Activated CD4-positive, alpha-beta memory T cell treated with anti-CD3 and anti-CD28 coated beads for 36 hours (primary cell): ENCODE results near the gene HECTD1. TPM values are rescaled to one million over a fixed set of nuclear protein-coding genes. Genes with fewer than 3 reads are reported as not detected.

Experiments used
- CTCF ChIA-PET: fragments of 350-600 bp; sonication (Branson Sonifier 250); formaldehyde crosslinking; loops from one replicate; lab custom pipeline; 2021; ENCODE audit warnings: antibody characterized with exemption, inconsistent platforms; lab: Charles Lee
- POLR2A ChIA-PET: fragments of 350-600 bp; sonication (Branson Sonifier 250); formaldehyde crosslinking; loops from one replicate; lab custom pipeline; 2021; ENCODE audit warnings: antibody characterized with exemption; lab: Charles Lee
- DNase-seq: peaks from one replicate; pipeline ENCODE4 v3.0.0-alpha.2; 2020
- H3K27ac Mint-ChIP-seq: one replicate; pipeline ENCODE4 v1.8.0; 2021; ENCODE audit warnings: mixed read lengths
- H3K27me3 Mint-ChIP-seq: one replicate; pipeline ENCODE4 v1.8.0; 2021; ENCODE audit warnings: mixed read lengths
- H3K36me3 Mint-ChIP-seq: one replicate; pipeline ENCODE4 v1.8.0; 2021; ENCODE audit warnings: mixed read lengths
- H3K4me1 Mint-ChIP-seq: one replicate; pipeline ENCODE4 v1.8.0; 2021; ENCODE audit warnings: low read depth, mixed read lengths
- H3K4me3 Mint-ChIP-seq: one replicate; pipeline ENCODE4 v1.8.0; 2021; ENCODE audit warnings: mild to moderate bottlenecking, mixed read lengths
- H3K9me3 Mint-ChIP-seq: one replicate; pipeline ENCODE4 v1.8.0; 2021; ENCODE audit warnings: mixed read lengths
- intact Hi-C: fragments of 100-400 bp; cut with micrococcal nuclease; formaldehyde crosslinking; loops from one replicate; pipeline ENCODE4 v1.15.1; 2023
- total RNA-seq, 2 experiments: library from RNA; stranded (reverse); gene quantifications; one replicate each; pipeline ENCODE4 v1.2.3, GENCODE V29; 2021

HECTD1 gene
- total RNA-seq, 2 experiments from 2014 or later = 84.9 to 88.1 TPM

DNA sequence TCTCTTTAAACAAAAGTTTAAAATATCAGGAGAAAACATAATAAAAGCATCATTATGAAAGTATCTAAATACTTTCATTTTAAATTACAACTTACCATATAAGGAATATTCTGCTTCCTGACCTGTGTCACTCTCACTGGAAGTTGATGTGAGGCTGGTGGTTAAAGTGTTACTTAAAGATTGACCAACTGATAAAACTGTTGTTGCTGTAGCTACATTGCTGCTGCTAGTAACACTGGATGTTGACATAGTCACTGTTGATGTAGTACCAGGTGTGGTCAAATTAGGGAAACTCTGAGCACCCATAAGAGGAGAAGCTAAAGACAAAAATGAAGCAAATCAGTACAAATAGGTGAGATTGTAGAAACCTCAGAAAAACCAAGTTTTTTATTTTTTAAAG lies 79.9 kb downstream of the HECTD1 start:
- H3K9me3 Mint-ChIP-seq = no peaks in the 10 kb centered on the region
- H3K4me1 Mint-ChIP-seq = peaks cover 33% of the 10 kb centered on the region
- no peak overlapping the region for H3K4me3 Mint-ChIP-seq
- no peaks in the 10 kb centered on the region for H3K27me3 Mint-ChIP-seq
- intact Hi-C loops = loop anchor here (1.0 to 10.0 kb wide), 4 partner anchors 65 to 227 kb away; partner anchors contain the start of genes AP4S1 and STRN3
- peaks cover 42% of the 10 kb centered on the region for H3K36me3 Mint-ChIP-seq
- ChIA-PET POLR2A (interaction anchor here (0.8 to 1.3 kb wide), 3 partner anchors 21 to 81 kb away, joined by 4 to 5 read pairs (median 4); no protein-coding TSS in a partner anchor), CTCF (interaction anchor here (0.7 to 1.5 kb wide), 2 partner anchors 80 to 148 kb away, joined by 3 to 6 read pairs; partner anchors contain the start of gene HECTD1)
- peak overlapping the region; percentile 55 for H3K27ac Mint-ChIP-seq
- peak; percentile 14 for DNase-seq

DNA sequence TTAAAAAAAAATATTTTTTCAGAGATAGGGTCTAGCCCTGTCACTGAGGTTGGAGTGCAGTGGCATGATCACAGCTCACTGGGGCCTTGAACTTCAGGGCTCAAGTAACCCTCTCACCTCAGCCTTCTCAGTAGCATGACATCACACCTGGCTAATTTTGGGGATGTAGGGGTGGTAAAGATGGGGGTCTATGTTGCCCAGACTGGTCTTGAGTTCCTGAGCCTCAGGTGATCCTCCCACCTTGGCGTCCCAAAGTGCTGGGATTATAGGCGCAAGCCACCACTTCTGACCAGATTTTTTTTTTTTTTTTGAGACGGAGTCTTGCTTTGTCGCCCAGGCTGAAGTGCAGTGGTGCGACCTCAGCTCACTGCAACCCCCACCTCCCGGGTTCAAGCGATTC lies 80.9 kb downstream of the HECTD1 start:
- Mint-ChIP-seq H3K9me3 (no peaks in the 10 kb centered on the region), H3K27ac (no peak overlapping the region), H3K27me3 (no peaks in the 10 kb centered on the region), H3K4me1 (peaks cover 33% of the 10 kb centered on the region), H3K36me3 (peaks cover 47% of the 10 kb centered on the region), H3K4me3 (no peak overlapping the region)
- ChIA-PET CTCF (no interaction called here), POLR2A (no interaction called here)
- intact Hi-C loops = loop anchor here (1.0 to 10.0 kb wide), 4 partner anchors 66 to 228 kb away; partner anchors contain the start of genes AP4S1 and STRN3
- DNase-seq = no peak

DNA sequence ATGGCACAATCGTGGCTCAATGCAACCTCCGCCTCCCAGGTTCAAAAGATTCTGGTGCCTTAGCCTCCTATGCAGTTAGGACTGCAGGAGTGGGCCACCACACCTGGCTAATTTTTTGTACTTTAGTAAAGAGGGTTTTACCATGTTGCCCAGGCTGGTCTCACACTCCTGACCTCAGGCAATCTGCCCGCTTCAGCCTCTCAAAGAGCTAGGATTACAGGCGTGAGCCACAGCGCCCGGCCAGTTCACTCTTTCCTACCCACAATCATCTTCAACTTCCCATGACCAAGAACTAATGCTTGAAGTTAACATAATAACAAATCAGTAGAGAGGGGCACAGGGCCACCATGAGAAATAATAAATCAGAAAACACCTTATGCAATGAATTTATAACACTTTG lies 82.4 kb downstream of the HECTD1 start:
- CTCF ChIA-PET = no interaction called here
- intact Hi-C loops = loop anchor here (5.0 to 10.0 kb wide), 3 partner anchors 67 to 230 kb away; partner anchors contain the start of genes AP4S1 and STRN3
- Mint-ChIP-seq H3K36me3 (peaks cover 50% of the 10 kb centered on the region), H3K27me3 (no peaks in the 10 kb centered on the region), H3K9me3 (no peaks in the 10 kb centered on the region), H3K4me3 (no peak overlapping the region), H3K4me1 (peaks cover 33% of the 10 kb centered on the region), H3K27ac (no peak overlapping the region)
- POLR2A ChIA-PET = interaction anchor here (0.9 kb wide), 1 partner anchor 83 kb away, joined by 3 read pairs; the partner anchor contains the start of gene HECTD1
- DNase-seq = no peak

DNA sequence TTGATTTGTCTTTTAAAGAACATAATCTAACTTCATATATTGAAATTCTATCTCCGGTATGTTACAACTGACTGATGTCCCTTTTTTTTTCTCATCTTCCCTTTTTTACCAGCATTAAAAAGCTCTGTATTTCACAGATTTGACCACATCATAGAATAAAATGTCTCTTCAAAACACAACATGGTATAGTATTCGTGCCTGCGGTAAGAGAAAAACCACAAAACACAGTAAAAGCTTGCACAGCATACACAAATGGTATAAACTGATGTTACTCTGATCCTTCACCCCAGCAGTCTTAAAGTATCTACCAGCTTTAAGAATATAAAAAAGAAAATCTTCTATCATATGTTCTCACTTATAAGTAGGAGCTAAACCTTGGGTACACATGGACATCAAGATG lies 83.4 kb downstream of the HECTD1 start:
- ChIA-PET CTCF (interaction anchor here (0.9 kb wide), 1 partner anchor 84 kb away, joined by 4 read pairs; the partner anchor contains the start of gene HECTD1), POLR2A (interaction anchor here (1.1 kb wide), 1 partner anchor 84 kb away, joined by 5 read pairs; the partner anchor contains the start of gene HECTD1)
- intact Hi-C loops = loop anchor here (10.0 kb wide), 1 partner anchor 231 kb away; no protein-coding TSS in a partner anchor
- DNase-seq = no peak
- H3K36me3 Mint-ChIP-seq = peaks cover 53% of the 10 kb centered on the region
- no peak overlapping the region for H3K4me3 Mint-ChIP-seq
- peaks cover 32% of the 10 kb centered on the region for H3K4me1 Mint-ChIP-seq
- no peaks in the 10 kb centered on the region for H3K9me3 Mint-ChIP-seq
- H3K27me3 Mint-ChIP-seq = no peaks in the 10 kb centered on the region
- peak overlapping the region; percentile 21 for H3K27ac Mint-ChIP-seq

DNA sequence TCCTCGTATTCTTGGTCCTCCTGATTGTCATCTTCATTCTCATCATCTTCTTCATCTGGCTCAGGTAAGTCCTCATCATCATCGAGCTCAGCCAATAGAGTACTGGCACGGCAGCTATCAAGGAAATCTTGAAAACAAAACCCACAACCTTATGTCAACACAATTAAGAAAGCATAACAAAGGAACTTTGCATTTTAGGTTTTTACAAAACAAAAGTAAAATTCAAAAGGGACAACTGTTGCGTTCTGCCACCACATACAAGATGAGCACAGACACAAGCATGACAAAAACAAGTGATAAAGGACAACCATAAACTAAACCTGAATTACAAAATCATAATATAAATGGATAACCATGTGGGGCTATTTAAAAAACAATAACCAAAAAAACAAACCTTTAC lies 84.7 kb downstream of the HECTD1 start:
- ChIA-PET POLR2A (no interaction called here), CTCF (no interaction called here)

DNA sequence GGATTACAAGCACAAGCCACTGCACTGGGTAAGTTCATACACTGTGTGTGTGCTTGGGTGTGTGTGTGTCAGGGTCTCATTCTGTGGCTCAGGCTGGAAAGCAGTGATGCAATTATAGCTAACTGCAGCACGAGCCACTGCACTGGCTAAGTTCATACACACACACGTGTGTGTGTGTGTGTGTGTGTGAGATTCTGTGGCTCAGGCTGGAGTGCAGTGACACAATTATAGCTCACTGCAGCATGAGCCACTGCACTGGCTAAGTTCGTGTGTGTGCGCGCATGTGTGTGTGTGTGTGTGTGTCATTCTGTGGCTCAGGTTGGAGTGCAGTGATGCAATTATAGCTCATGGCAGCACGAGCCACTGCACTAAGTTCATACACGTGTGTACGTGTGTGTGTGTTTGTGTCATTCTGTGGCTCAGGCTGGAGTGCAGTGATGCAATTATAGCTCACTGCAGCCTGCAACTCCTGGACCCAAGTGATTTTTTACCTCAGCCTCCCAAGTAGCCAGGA lies 85.4 kb downstream of the HECTD1 start:
- Mint-ChIP-seq H3K36me3 (peaks cover 47% of the 10 kb centered on the region), H3K27ac (no peak overlapping the region), H3K4me1 (peaks cover 16% of the 10 kb centered on the region), H3K4me3 (no peak overlapping the region), H3K27me3 (no peaks in the 10 kb centered on the region), H3K9me3 (no peaks in the 10 kb centered on the region)
- intact Hi-C loops = loop anchor here (10.0 kb wide), 1 partner anchor 233 kb away; no protein-coding TSS in a partner anchor
- ChIA-PET CTCF (no interaction called here), POLR2A (no interaction called here)
- no peak for DNase-seq

More for the DNA sequence above, 84.7 kb downstream of the HECTD1 start:
- H3K36me3 Mint-ChIP-seq = peaks cover 45% of the 10 kb centered on the region
- H3K27ac Mint-ChIP-seq = no peak overlapping the region
- peaks cover 21% of the 10 kb centered on the region for H3K4me1 Mint-ChIP-seq
- no peak for DNase-seq
- H3K9me3 Mint-ChIP-seq = no peaks in the 10 kb centered on the region
- H3K27me3 Mint-ChIP-seq = no peaks in the 10 kb centered on the region
- no peak overlapping the region for H3K4me3 Mint-ChIP-seq
- intact Hi-C loops = loop anchor here (10.0 kb wide), 1 partner anchor 232 kb away; no protein-coding TSS in a partner anchor

DNA sequence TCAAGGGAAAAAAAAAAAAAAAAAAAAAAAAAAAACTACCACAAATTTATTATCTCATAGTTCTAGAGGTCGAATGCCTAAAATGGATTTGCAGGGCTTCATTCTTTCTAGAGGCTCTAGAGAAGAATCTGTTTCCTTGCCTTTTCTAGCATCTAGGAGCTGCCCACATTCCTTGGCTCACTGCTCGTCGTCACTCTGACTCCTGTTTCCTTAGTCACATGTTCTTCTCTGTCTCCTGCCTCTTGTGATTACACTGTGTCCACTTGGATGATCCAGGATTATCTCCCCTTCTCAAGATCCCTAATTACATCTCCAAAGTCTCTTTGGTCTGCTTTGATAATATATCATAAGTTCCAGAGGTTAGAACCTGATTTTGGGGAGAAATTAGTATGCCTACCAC lies 88.7 kb downstream of the HECTD1 start:
- no peak overlapping the region for H3K27ac Mint-ChIP-seq
- H3K27me3 Mint-ChIP-seq = no peaks in the 10 kb centered on the region
- no peak for DNase-seq
- ChIA-PET CTCF (no interaction called here), POLR2A (no interaction called here)
- intact Hi-C loops = no loop called here
- H3K4me1 Mint-ChIP-seq = peaks cover 4% of the 10 kb centered on the region
- no peak overlapping the region for H3K4me3 Mint-ChIP-seq
- H3K9me3 Mint-ChIP-seq = no peaks in the 10 kb centered on the region
- peaks cover 48% of the 10 kb centered on the region for H3K36me3 Mint-ChIP-seq

DNA sequence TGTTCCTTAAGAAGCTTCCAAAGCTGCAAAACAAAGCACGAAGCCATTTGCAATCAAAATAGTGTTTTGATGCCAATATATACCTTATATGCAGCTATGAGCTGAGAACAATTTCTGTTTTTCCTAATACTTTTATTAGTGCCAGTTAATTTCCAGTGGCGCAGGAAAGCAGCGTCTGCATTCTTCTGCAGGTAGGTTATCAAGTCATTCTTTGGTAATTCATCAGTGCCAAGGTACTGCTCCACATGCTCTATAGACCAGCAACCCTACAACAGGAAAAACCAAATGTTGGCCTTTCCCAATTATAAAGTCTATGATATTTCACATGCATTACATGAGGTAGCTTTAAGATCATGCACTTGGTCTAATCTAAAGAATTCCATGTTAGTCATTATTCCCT lies 93.8 kb downstream of the HECTD1 start:
- H3K4me3 Mint-ChIP-seq = no peak overlapping the region
- ChIA-PET CTCF (no interaction called here), POLR2A (no interaction called here)
- H3K9me3 Mint-ChIP-seq = no peaks in the 10 kb centered on the region
- H3K27ac Mint-ChIP-seq = no peak overlapping the region
- no peaks in the 10 kb centered on the region for H3K27me3 Mint-ChIP-seq
- no peaks in the 10 kb centered on the region for H3K4me1 Mint-ChIP-seq
- peaks cover 49% of the 10 kb centered on the region for H3K36me3 Mint-ChIP-seq
- no peak for DNase-seq
- intact Hi-C loops = no loop called here

DNA sequence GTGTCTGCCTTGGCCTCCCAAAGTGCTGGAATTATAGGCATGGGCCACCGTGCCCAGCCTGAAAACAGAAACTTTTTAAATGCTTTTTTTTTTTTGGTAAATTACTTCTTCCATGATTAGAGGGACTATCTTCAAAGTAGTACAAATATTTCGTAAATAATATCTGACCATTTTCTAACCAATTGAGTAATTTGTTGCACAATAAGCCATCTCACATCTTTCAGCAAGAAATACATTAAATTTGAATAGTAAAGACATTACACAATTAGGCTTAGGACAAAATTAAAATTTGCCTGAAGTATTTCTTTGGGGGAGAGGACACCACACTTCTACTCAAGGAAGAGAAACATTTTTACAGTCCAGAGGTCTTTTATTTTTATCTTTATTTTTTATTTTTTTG lies 96.7 kb downstream of the HECTD1 start:
- no peaks in the 10 kb centered on the region for H3K27me3 Mint-ChIP-seq

DNA sequence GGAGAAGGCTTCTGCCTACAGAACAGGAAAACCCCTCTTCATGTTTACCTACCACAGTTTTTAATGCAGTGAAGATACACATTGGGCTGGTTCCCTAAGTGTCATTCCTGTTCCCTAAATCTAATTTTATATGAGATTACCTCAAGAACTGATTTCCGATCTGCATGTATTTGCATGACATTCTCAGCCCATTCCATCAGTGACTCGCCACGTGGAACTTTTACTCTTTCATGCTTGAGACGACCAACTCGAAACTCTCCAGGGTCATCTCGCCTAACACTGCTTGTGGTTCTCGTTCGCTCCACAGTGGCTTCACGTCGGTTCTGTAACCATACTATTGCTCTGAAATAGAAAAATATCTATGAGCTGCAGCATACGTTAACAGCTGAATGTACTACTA lies 98.3 kb downstream of the HECTD1 start:
- Mint-ChIP-seq H3K36me3 (peaks cover 55% of the 10 kb centered on the region), H3K9me3 (no peaks in the 10 kb centered on the region), H3K27me3 (no peaks in the 10 kb centered on the region), H3K4me3 (no peak overlapping the region), H3K4me1 (peaks cover 8% of the 10 kb centered on the region), H3K27ac (no peak overlapping the region)
- intact Hi-C loops = no loop called here
- POLR2A ChIA-PET = no interaction called here
- CTCF ChIA-PET = no interaction called here
- no peak for DNase-seq

More for the DNA sequence above, 96.7 kb downstream of the HECTD1 start:
- H3K4me1 Mint-ChIP-seq = peaks cover 8% of the 10 kb centered on the region
- H3K27ac Mint-ChIP-seq = no peak overlapping the region
- ChIA-PET POLR2A (no interaction called here), CTCF (no interaction called here)
- H3K4me3 Mint-ChIP-seq = no peak overlapping the region
- intact Hi-C loops = no loop called here
- no peaks in the 10 kb centered on the region for H3K9me3 Mint-ChIP-seq
- no peak for DNase-seq
- peaks cover 49% of the 10 kb centered on the region for H3K36me3 Mint-ChIP-seq

DNA sequence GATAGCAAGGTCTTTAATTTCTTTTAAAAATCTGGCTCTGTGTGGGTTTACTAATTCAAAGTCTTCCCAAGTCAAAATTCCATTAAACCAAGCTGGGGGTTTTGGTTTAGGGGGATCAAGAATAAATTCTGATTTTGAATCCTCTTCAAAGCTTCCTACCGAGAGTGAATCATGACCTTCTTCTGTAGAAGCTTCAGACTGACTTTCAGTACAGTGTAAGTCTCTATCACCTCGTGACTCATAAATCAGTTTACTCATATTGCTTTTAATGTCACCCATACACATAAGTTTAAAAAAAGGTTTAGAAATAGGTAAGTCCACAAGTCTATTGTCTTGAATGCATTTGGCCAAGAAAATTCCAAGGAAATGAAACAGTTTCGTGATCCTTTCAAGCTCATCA lies 100.8 kb downstream of the HECTD1 start:
- Mint-ChIP-seq H3K4me1 (peaks cover 8% of the 10 kb centered on the region), H3K36me3 (peaks cover 61% of the 10 kb centered on the region), H3K27me3 (no peaks in the 10 kb centered on the region), H3K9me3 (no peaks in the 10 kb centered on the region), H3K4me3 (no peak overlapping the region), H3K27ac (no peak overlapping the region)
- CTCF ChIA-PET = interaction anchor here (1.3 kb wide), 1 partner anchor 24 kb away, joined by 3 read pairs; no protein-coding TSS in a partner anchor
- POLR2A ChIA-PET = interaction anchor here (1.0 kb wide), 1 partner anchor 21 kb away, joined by 4 read pairs; no protein-coding TSS in a partner anchor
- intact Hi-C loops = no loop called here
- DNase-seq = no peak

DNA sequence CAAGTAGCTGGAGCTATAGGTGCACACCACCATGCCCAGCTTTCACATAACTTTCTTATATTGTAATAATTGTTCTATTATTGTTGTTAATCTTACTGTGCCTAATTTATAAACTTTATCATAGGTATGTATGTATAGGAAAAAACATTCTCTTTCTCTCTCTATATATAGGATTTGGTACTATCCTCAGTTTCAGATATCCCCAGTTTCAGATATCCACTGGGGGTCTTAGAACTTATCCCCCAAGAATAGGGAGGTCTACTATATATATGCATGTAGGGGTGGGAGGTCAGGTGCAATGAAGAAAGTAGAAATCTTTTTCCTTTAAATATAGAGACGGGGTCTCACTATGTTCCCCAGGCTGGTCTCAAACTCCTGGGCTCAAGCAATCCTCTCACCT lies 110.5 kb downstream of the HECTD1 start:
- ChIA-PET POLR2A (no interaction called here), CTCF (no interaction called here)
- intact Hi-C loops = no loop called here
- Mint-ChIP-seq H3K4me1 (no peaks in the 10 kb centered on the region), H3K36me3 (peaks cover 14% of the 10 kb centered on the region), H3K9me3 (no peaks in the 10 kb centered on the region), H3K27ac (no peak overlapping the region), H3K4me3 (no peak overlapping the region), H3K27me3 (no peaks in the 10 kb centered on the region)
- no peak for DNase-seq
